ENCODE results near the gene FREM1. TPM values are rescaled to one million over a fixed set of nuclear protein-coding genes. Genes with fewer than 3 reads are reported as not detected.
A peak's percentile ranks its signal among the peaks of the same experiment; 100 is the strongest.

The FREM1 gene
- total and polyA plus RNA-seq, 2 of the 13 experiments (the other 11 are each of a cell fraction or from before 2014, with no cell fraction given): 64.3 to 202 TPM

DNA sequence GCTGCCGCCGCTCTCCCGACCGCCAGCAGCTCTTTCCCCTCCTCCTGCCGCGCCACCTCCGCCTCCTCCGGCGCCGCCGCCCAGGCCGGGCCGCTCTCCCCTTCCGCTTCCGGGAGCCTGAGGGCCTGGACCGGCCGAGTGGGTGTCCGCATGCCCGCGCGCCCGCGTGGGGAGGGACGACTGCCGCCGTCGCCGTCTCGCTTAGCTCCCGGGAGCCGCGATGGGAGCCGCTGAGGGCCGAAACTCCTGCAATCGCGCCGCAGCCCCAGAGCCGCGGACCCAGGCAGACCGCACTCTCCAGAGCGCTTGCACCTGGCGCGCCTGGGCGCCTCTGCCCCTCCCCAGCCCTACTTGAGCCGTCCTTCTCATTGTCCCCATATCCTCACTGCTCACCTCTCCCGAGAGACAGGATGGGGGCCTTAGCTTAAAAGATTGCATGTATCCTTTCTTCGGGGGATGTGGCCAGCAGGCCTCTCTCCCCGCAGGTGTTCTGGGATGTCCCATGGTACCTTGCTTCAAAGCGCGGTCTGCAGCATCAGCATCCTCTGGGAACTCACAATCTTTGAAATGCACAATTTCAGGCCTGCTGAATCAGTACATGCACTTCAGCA lies 216.9 kb downstream of the FREM1 start, which contains the start of gene ZDHHC21 (continued):
- TF ChIP-seq, protein P1, sequence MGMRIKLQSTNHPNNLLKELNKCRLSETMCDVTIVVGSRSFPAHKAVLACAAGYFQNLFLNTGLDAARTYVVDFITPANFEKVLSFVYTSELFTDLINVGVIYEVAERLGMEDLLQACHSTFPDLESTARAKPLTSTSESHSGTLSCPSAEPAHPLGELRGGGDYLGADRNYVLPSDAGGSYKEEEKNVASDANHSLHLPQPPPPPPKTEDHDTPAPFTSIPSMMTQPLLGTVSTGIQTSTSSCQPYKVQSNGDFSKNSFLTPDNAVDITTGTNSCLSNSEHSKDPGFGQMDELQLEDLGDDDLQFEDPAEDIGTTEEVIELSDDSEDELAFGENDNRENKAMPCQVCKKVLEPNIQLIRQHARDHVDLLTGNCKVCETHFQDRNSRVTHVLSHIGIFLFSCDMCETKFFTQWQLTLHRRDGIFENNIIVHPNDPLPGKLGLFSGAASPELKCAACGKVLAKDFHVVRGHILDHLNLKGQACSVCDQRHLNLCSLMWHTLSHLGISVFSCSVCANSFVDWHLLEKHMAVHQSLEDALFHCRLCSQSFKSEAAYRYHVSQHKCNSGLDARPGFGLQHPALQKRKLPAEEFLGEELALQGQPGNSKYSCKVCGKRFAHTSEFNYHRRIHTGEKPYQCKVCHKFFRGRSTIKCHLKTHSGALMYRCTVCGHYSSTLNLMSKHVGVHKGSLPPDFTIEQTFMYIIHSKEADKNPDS (CRISPR knock-in tag; IDR thresholded peaks at IDR 0.05): no peak
- no peak for TF ChIP-seq ZNF326 (CRISPR knock-in tag; IDR thresholded peaks at IDR 0.05; ENCODE audit: borderline replicate concordance)
- TF ChIP-seq ZMYM2 (CRISPR knock-in tag; IDR thresholded peaks at IDR 0.05): no peak
- no peak for TF ChIP-seq NFIC (IDR thresholded peaks at IDR 0.05; ENCODE audit: low read length)
- peak; percentile 48; the same call in 1 of the 2 replicates for TF ChIP-seq KAT7 (CRISPR knock-in tag; IDR thresholded peaks at IDR 0.05; ENCODE audit: borderline replicate concordance)
- TF ChIP-seq JUNB (CRISPR knock-in tag; IDR thresholded peaks at IDR 0.05; ENCODE audit: borderline replicate concordance): no peak
- no peak for TF ChIP-seq NFATC3 (CRISPR knock-in tag; IDR thresholded peaks at IDR 0.05)
- no peak for TF ChIP-seq GPN1 (CRISPR knock-in tag; IDR thresholded peaks at IDR 0.05; ENCODE audit: borderline replicate concordance)
- TF ChIP-seq NRL (CRISPR knock-in tag; IDR thresholded peaks at IDR 0.05; ENCODE audit: borderline replicate concordance): peak; percentile 82; the same call in 1 of the 2 replicates
- TF ChIP-seq TAF1 (CRISPR knock-in tag; IDR thresholded peaks at IDR 0.05): peak; percentile 74
- TF ChIP-seq, protein P2, sequence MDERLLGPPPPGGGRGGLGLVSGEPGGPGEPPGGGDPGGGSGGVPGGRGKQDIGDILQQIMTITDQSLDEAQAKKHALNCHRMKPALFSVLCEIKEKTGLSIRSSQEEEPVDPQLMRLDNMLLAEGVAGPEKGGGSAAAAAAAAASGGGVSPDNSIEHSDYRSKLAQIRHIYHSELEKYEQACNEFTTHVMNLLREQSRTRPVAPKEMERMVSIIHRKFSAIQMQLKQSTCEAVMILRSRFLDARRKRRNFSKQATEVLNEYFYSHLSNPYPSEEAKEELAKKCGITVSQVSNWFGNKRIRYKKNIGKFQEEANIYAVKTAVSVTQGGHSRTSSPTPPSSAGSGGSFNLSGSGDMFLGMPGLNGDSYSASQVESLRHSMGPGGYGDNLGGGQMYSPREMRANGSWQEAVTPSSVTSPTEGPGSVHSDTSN (CRISPR knock-in tag; IDR thresholded peaks at IDR 0.05): no peak
- 0 out of 2 replicates have a peak, but pooled peaks have one; percentile 36 for TF ChIP-seq ZNF205 (CRISPR knock-in tag; IDR thresholded peaks at IDR 0.05)
- peak; percentile 73; the same call in 1 of the 2 replicates for TF ChIP-seq ZNF124 (CRISPR knock-in tag; IDR thresholded peaks at IDR 0.05)
- TF ChIP-seq MIXL1 (CRISPR knock-in tag; IDR thresholded peaks at IDR 0.05): no peak
- TF ChIP-seq GABPB1 (CRISPR knock-in tag; IDR thresholded peaks at IDR 0.05): peak; percentile 94
- TF ChIP-seq, protein P3, sequence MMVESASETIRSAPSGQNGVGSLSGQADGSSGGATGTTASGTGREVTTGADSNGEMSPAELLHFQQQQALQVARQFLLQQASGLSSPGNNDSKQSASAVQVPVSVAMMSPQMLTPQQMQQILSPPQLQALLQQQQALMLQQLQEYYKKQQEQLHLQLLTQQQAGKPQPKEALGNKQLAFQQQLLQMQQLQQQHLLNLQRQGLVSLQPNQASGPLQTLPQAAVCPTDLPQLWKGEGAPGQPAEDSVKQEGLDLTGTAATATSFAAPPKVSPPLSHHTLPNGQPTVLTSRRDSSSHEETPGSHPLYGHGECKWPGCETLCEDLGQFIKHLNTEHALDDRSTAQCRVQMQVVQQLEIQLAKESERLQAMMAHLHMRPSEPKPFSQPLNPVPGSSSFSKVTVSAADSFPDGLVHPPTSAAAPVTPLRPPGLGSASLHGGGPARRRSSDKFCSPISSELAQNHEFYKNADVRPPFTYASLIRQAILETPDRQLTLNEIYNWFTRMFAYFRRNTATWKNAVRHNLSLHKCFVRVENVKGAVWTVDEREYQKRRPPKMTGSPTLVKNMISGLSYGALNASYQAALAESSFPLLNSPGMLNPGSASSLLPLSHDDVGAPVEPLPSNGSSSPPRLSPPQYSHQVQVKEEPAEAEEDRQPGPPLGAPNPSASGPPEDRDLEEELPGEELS (CRISPR knock-in tag; IDR thresholded peaks at IDR 0.05): no peak
- TF ChIP-seq ADNP (CRISPR knock-in tag; IDR thresholded peaks at IDR 0.05): no peak
- TF ChIP-seq, protein P4, sequence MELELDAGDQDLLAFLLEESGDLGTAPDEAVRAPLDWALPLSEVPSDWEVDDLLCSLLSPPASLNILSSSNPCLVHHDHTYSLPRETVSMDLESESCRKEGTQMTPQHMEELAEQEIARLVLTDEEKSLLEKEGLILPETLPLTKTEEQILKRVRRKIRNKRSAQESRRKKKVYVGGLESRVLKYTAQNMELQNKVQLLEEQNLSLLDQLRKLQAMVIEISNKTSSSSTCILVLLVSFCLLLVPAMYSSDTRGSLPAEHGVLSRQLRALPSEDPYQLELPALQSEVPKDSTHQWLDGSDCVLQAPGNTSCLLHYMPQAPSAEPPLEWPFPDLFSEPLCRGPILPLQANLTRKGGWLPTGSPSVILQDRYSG (CRISPR knock-in tag; IDR thresholded peaks at IDR 0.05): no peak
- TF ChIP-seq ZNF7 (CRISPR knock-in tag; IDR thresholded peaks at IDR 0.05): no peak
- no peak for TF ChIP-seq BRD4 (CRISPR knock-in tag; IDR thresholded peaks at IDR 0.05)
- no peak for TF ChIP-seq TBL1XR1 (IDR thresholded peaks at IDR 0.05; ENCODE audit: borderline replicate concordance, low read length, partially characterized antibody)
- TF ChIP-seq ZFP82 (CRISPR knock-in tag; IDR thresholded peaks at IDR 0.05; ENCODE audit: borderline replicate concordance): peak; percentile 89
- no peak for TF ChIP-seq GATAD2A (CRISPR knock-in tag; IDR thresholded peaks at IDR 0.05)
- TF ChIP-seq SP140L (CRISPR knock-in tag; IDR thresholded peaks at IDR 0.05; ENCODE audit: borderline replicate concordance): 0 out of 2 replicates have a peak, but pooled peaks have one; percentile 53
- TF ChIP-seq POLR2AphosphoS5 (IDR thresholded peaks at IDR 0.05; ENCODE audit: low read depth, low read length): peak; percentile 66
- no peak for TF ChIP-seq ZFP36 (IDR thresholded peaks at IDR 0.05; ENCODE audit: borderline replicate concordance, low read depth, low read length, partially characterized antibody)
